Rectal smooth muscle tissue (tissue), 1 donor: ENCODE data around the gene MYRF.

Experiments used
- H3K27ac ChIP-seq: one replicate; pipeline ENCODE4 v1.7.0; 2013; ENCODE audit warnings: low read depth, low read length, inconsistent platforms
- H3K27me3 ChIP-seq: one replicate; pipeline ENCODE4 v1.7.0; 2013; ENCODE audit warnings: low read length; ENCODE audit not compliant: control insufficient read depth, insufficient read depth
- H3K36me3 ChIP-seq: one replicate; pipeline ENCODE4 v1.7.0; 2013; ENCODE audit warnings: low read length; ENCODE audit not compliant: control insufficient read depth, insufficient read depth
- H3K4me1 ChIP-seq: one replicate; pipeline ENCODE4 v1.7.0; 2013; ENCODE audit warnings: low read length; ENCODE audit not compliant: control insufficient read depth, insufficient read depth
- H3K4me3 ChIP-seq: one replicate; pipeline ENCODE4 v1.7.0; 2013; ENCODE audit warnings: low read length
- H3K9ac ChIP-seq: one replicate; pipeline ENCODE4 v1.7.0; 2013; ENCODE audit warnings: low read length

The MYRF gene

GRCh38 chr11:61735391-61735790 lies 17.0 kb upstream of the MYRF start:
- no peaks in the 10 kb centered on the region for H3K27me3 ChIP-seq
- no peak overlapping the region for H3K9ac ChIP-seq
- no peak overlapping the region for H3K4me3 ChIP-seq
- H3K36me3 ChIP-seq: peaks cover 13% of the 10 kb centered on the region
- H3K27ac ChIP-seq: no peak overlapping the region
- H3K4me1 ChIP-seq: peaks cover 11% of the 10 kb centered on the region

GRCh38 chr11:61736310-61736709 lies 16.1 kb upstream of the MYRF start:
- peaks cover 17% of the 10 kb centered on the region for H3K36me3 ChIP-seq
- no peaks in the 10 kb centered on the region for H3K27me3 ChIP-seq
- H3K9ac ChIP-seq: no peak overlapping the region
- H3K4me3 ChIP-seq: no peak overlapping the region
- no peak overlapping the region for H3K27ac ChIP-seq
- peaks cover 11% of the 10 kb centered on the region for H3K4me1 ChIP-seq

DNA sequence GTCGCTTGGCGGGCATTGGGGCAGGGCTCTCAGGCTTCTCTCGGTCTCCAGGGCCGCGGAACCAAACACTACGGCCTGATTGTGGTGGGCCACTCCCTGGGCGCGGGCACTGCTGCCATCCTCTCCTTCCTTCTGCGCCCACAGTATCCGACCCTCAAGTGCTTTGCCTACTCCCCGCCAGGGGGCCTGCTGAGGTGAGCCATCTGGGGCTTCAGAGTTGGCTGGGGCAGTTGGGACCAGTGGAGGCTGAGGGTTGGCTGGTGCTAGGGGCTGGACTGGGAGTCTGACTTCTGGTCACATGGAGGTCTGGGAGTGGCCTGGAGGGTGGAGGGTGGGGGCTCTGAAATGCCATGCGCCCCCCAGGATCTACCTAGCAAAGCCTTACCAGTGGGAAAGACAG lies 15.3 kb upstream of the MYRF start:
- no peak overlapping the region for H3K9ac ChIP-seq
- H3K4me3 ChIP-seq: no peak overlapping the region
- H3K36me3 ChIP-seq: peaks cover 17% of the 10 kb centered on the region
- H3K4me1 ChIP-seq: peaks cover 7% of the 10 kb centered on the region
- H3K27me3 ChIP-seq: no peaks in the 10 kb centered on the region
- H3K27ac ChIP-seq: no peak overlapping the region

DNA sequence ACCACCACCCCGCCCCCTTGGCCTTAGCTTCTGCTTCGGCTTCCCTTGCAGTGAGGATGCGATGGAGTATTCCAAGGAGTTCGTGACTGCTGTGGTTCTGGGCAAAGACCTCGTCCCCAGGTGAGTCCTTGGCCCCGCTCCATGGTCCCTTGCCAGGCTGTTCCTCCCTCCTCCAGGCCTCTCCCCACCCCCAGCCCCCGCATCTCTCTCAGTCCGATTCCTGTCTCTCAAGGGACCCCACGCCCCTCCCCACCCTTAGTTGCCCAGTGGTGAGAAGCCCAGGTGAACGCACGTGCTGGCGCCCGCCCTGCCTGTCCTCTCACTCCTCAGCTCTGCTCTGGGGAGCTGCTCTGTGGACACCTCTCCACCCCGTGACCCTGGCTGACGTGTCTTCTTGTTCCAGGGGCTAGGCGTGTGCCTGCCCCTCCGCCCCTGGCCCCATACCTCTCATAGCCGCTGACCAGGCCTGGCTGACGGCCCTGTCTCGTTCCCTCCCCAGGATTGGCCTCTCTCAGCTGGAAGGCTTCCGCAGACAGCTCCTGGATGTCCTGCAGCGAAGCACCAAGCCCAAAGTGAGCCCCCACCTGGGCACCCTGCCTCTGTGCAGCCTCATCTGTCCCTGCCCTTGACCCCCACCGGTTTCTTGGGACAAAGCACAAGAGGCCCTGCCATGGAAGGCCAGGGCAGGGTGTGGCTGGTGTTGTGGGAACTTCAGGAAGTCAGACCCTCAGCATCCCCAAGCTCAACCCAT lies 14.6 kb upstream of the MYRF start:
- Histone ChIP-seq H3K27ac (no peak overlapping the region), H3K4me3 (no peak overlapping the region), H3K9ac (no peak overlapping the region), H3K36me3 (peaks cover 17% of the 10 kb centered on the region), H3K27me3 (no peaks in the 10 kb centered on the region), H3K4me1 (peaks cover 6% of the 10 kb centered on the region)

GRCh38 chr11:61738776-61739175 lies 13.7 kb upstream of the MYRF start:
- Histone ChIP-seq H3K4me3 (no peak overlapping the region), H3K4me1 (no peaks in the 10 kb centered on the region), H3K27me3 (no peaks in the 10 kb centered on the region), H3K36me3 (peaks cover 17% of the 10 kb centered on the region), H3K27ac (no peak overlapping the region), H3K9ac (no peak overlapping the region)

DNA sequence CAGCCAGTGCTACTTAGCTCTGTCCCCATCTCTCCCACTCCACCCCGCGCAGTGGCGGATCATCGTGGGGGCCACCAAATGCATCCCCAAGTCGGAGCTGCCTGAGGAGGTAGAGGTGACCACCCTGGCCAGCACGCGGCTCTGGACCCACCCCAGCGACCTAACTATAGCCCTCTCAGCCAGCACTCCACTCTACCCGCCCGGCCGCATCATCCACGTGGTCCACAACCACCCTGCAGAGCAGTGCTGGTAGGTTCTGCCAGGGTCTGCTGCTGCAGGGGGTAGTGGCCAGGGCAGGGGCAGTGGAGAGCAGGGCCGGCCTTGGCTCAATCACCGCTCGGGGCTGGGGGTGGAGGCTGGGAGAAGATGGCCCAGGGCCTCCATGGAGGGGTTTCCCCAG lies 13.0 kb upstream of the MYRF start:
- H3K9ac ChIP-seq: no peak overlapping the region
- H3K27me3 ChIP-seq: no peaks in the 10 kb centered on the region
- peaks cover 18% of the 10 kb centered on the region for H3K36me3 ChIP-seq
- H3K27ac ChIP-seq: no peak overlapping the region
- no peak overlapping the region for H3K4me3 ChIP-seq
- H3K4me1 ChIP-seq: no peaks in the 10 kb centered on the region

DNA sequence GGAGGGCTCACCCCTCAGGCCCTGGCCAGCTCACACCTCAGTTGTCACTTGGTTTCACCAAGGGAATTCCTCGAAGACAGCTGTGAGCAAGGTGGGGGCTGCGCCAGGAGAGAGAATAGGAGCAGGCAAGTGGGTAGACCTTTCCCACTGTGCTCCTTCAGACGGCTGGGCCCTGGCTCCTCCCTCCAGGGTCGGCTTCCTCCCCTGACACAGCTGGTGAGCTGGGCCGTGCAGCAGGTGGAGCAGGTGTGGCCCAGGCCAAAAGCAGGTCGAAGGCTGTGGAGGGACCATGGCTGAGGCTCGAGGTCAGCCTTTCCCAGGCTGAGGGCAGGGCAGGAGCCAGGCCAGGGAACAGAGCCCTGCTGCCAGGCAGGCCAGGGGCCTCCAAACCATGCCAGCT lies 12.5 kb upstream of the MYRF start:
- Histone ChIP-seq H3K4me3 (no peak overlapping the region), H3K4me1 (no peaks in the 10 kb centered on the region), H3K27me3 (no peaks in the 10 kb centered on the region), H3K9ac (no peak overlapping the region), H3K27ac (no peak overlapping the region), H3K36me3 (peaks cover 20% of the 10 kb centered on the region)

- H3K4me3 ChIP-seq: no peak overlapping the region
- no peak overlapping the region for H3K27ac ChIP-seq
- H3K4me1 ChIP-seq: no peaks in the 10 kb centered on the region
- H3K9ac ChIP-seq: no peak overlapping the region
- H3K36me3 ChIP-seq: peaks cover 7% of the 10 kb centered on the region
- no peaks in the 10 kb centered on the region for H3K27me3 ChIP-seq
Measured at GRCh38 chr11:61742391-61742790, 10.0 kb upstream of the MYRF start.

DNA sequence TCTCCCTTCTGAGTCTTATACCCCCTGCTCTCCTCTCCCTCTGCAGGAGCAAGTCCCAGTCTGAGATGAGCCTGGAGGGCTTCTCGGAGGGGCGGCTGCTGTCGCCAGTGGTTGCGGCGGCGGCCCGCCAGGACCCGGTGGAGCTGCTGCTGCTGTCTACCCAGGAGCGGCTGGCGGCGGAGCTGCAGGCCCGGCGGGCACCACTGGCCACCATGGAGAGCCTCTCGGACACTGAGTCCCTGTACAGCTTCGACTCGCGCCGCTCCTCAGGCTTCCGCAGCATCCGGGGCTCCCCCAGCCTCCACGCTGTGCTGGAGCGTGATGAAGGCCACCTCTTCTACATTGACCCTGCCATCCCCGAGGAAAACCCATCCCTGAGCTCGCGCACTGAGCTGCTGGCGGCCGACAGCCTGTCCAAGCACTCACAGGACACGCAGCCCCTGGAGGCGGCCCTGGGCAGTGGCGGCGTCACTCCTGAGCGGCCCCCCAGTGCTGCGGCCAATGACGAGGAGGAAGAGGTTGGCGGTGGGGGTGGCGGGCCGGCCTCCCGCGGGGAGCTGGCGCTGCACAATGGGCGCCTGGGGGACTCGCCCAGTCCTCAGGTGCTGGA lies 8.8 kb upstream of the MYRF start:
- Histone ChIP-seq H3K4me3 (no peak overlapping the region), H3K9ac (no peak overlapping the region), H3K27ac (no peak overlapping the region), H3K4me1 (no peaks in the 10 kb centered on the region), H3K36me3 (peaks cover 7% of the 10 kb centered on the region), H3K27me3 (no peaks in the 10 kb centered on the region)

DNA sequence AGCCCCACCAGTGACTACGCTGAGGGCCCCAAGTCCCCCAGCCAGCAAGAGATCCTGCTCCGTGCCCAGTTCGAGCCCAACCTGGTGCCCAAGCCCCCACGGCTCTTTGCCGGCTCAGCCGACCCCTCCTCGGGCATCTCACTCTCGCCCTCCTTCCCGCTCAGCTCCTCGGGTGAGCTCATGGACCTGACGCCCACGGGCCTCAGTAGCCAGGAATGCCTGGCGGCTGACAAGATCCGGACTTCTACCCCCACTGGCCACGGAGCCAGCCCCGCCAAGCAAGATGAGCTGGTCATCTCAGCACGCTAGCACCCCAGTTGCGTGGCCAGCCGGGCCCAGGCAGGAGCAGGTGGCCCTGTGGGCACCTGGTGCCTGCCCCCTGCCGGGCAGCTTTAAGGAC lies 8.3 kb upstream of the MYRF start:
- Histone ChIP-seq H3K36me3 (peaks cover 7% of the 10 kb centered on the region), H3K9ac (no peak overlapping the region), H3K4me3 (no peak overlapping the region), H3K4me1 (no peaks in the 10 kb centered on the region), H3K27me3 (no peaks in the 10 kb centered on the region), H3K27ac (no peak overlapping the region)

- no peak overlapping the region for H3K9ac ChIP-seq
- H3K4me1 ChIP-seq: no peaks in the 10 kb centered on the region
- no peaks in the 10 kb centered on the region for H3K27me3 ChIP-seq
- H3K36me3 ChIP-seq: peaks cover 7% of the 10 kb centered on the region
- no peak overlapping the region for H3K27ac ChIP-seq
- no peak overlapping the region for H3K4me3 ChIP-seq
Measured at GRCh38 chr11:61744609-61745156, 7.8 kb upstream of the MYRF start.

DNA sequence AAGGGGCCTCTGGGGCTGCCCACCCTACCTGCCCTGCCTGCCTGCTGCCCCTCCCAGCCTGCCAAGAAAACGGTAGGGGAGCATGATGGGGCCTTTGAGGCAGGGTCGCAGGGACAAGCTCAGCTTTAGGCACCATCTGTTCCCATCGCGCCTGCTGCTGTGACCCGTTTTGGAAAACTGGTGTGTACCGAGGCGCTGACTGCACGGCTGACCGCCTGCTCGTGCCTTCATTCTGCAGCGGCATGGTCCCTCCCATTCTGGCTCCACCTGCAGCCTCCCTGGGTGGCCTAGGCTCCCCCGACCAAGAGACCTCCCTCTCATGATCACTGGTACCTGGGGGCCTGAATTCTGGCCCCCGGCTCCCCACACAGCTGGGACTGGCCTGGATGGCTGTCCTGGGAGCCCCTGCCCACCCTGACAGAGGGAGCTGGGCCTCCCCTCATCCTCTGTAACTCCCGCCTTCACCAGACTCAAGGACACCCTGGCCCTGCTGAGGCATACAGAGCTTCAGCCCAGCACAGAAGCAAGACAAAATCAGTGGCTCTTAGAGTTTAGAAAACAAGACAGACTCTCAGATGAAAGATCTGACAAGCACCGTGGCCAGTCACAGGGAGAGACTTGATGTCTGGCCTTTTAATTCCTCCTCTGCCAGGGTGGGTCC lies 6.5 kb upstream of the MYRF start:
- Histone ChIP-seq H3K9ac (no peak overlapping the region), H3K36me3 (peaks cover 5% of the 10 kb centered on the region), H3K27me3 (no peaks in the 10 kb centered on the region), H3K4me3 (no peak overlapping the region), H3K4me1 (no peaks in the 10 kb centered on the region), H3K27ac (no peak overlapping the region)
